ENCODE data around the gene EML4. TPM values are rescaled to one million over a fixed set of nuclear protein-coding genes. Genes with fewer than 3 reads are reported as not detected.
"Not testable (repeated sequence)": the region's sequence is repeated elsewhere in the genome, so short reads cannot be mapped to it uniquely, and the experiment has no call there.

Gene EML4, protein sequence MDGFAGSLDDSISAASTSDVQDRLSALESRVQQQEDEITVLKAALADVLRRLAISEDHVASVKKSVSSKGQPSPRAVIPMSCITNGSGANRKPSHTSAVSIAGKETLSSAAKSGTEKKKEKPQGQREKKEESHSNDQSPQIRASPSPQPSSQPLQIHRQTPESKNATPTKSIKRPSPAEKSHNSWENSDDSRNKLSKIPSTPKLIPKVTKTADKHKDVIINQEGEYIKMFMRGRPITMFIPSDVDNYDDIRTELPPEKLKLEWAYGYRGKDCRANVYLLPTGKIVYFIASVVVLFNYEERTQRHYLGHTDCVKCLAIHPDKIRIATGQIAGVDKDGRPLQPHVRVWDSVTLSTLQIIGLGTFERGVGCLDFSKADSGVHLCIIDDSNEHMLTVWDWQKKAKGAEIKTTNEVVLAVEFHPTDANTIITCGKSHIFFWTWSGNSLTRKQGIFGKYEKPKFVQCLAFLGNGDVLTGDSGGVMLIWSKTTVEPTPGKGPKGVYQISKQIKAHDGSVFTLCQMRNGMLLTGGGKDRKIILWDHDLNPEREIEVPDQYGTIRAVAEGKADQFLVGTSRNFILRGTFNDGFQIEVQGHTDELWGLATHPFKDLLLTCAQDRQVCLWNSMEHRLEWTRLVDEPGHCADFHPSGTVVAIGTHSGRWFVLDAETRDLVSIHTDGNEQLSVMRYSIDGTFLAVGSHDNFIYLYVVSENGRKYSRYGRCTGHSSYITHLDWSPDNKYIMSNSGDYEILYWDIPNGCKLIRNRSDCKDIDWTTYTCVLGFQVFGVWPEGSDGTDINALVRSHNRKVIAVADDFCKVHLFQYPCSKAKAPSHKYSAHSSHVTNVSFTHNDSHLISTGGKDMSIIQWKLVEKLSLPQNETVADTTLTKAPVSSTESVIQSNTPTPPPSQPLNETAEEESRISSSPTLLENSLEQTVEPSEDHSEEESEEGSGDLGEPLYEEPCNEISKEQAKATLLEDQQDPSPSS
- polyA plus RNA-seq (2011; rRNA removed) (60.2 and 81.0 TPM in 2 replicates), polyA minus RNA-seq (2011; rRNA and poly(A)+ RNA removed) (68.3 and 89.5 TPM in 2 replicates)

DNA sequence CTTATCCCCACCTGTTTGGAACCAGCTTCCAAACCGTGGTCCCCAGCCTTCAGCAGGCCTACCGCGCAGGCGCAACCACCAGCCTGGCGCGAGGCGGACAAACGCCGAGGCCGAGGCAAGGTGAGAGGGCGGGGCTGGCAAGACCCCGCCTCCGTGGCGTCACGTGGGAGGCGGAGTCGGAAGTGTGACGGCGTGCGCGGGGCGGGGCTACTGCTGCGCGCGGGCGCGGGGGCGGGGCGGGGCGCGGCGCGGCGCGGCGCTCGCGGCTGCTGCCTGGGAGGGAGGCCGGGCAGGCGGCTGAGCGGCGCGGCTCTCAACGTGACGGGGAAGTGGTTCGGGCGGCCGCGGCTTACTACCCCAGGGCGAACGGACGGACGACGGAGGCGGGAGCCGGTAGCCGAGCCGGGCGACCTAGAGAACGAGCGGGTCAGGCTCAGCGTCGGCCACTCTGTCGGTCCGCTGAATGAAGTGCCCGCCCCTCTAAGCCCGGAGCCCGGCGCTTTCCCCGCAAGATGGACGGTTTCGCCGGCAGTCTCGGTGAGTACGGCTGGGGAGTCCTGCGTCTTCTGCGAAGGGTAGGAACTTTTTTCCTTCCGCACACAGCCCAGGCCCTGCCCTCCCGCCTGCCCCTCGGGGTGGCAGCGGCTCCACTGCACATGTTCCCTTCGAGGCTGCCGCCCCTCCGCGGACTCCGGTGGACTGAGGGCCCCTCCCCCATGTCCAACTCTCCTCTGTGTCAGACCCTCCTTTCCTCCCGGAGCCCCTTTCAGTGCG is at the start of gene EML4:
TSS of gene EML4 (plus strand) at position 254 of the 774 bp plus-strand sequence. CDS start at position 513, 259 bp downstream.
- H3K9me3 ChIP-seq (ENCODE audit: control insufficient read depth, insufficient read depth, low read length), result peaks cover 5% of the 10 kb centered on the region; the same call in 1 of the 2 replicates
- peak; percentile 74 for DNase-seq (ENCODE audit: low read depth, low spot score)
- TF ChIP-seq CTCF (IDR thresholded peaks at IDR 0.05; ENCODE audit: low read depth, low read length), result no peak
- peak within 1 kb of the TSS; percentile 66 for H3K27ac ChIP-seq (ENCODE audit: low read depth, low read length)
- ChIA-PET POLR2A (no interaction called here), CTCF (no interaction called here)
- H3K27me3 ChIP-seq (ENCODE audit: control insufficient read depth, insufficient read depth, low read length), result no peaks in the 10 kb centered on the region
- H3K4me3 ChIP-seq (ENCODE audit: low read depth, low read length), result peak within 1 kb of the TSS; percentile 91

DNA sequence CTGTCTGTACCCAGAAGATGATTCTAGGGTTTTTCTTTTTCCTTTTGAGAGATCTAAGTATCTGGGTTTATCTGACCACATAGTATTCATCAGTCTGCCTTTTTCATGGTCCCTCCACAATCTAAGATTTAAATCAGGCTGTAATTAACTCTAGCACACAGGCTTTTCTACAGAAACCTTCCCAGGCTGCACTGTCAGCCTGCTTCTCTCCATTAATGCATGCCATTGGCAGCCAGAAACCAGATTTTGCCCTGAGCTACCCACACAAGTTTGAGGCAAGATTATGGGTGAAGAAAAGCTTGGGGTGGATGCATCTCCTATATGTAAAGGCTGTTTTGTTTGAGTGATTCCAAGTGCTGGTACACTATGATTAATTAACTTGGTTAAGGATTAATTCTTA is 45.7 kb upstream of the EML4 start:
- no peak for TF ChIP-seq CTCF (IDR thresholded peaks at IDR 0.05; ENCODE audit: low read depth, low read length)
- no peak overlapping the region for H3K27ac ChIP-seq (ENCODE audit: low read depth, low read length)
- no peak for DNase-seq (ENCODE audit: low read depth, low spot score)
- no peak overlapping the region for H3K4me3 ChIP-seq (ENCODE audit: low read depth, low read length)
- ChIA-PET POLR2A (no interaction called here), CTCF (interaction anchor here (1.1 kb wide), 1 partner anchor 27 kb away, joined by 8 read pairs; no protein-coding TSS in a partner anchor)
- no peaks in the 10 kb centered on the region for H3K9me3 ChIP-seq (ENCODE audit: control insufficient read depth, insufficient read depth, low read length)
- no peaks in the 10 kb centered on the region for H3K27me3 ChIP-seq (ENCODE audit: control insufficient read depth, insufficient read depth, low read length)

DNA sequence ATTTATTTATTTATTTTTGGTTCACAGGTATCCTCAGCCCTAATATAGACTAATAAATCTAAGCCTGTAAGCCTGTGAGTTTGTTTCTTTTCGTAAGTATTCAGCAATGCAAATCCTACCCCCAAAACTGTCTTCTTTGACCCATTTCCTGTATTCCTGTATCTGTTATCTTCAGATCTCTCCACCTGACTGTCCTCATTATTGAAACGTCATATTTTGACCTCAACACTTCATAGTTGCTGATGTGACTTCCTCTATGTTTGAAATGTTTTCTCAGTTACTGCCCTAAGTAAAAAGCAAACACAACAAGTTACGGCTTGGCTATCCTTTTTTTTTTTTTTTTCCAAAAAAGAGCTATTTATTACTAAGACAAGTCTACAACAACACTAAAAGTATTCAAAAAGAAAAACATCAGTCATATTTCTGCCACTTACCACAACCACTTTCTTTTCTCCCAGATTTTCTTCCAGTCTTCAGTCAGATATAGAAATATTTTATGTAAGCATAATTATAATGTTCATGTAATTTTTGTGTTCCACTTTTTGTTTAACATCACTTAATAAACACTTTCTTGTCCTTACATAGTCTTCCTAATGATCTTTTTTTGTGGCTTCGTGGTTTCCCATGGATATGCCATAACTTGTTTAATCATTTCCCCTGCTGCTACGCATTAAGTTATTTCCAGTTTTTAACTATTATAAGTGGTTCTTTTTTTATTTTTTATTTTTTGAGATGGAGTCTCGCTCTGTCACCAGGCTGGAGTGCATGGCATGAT is 45.0 kb upstream of the EML4 start:
- TF ChIP-seq CTCF (IDR thresholded peaks at IDR 0.05; ENCODE audit: low read depth, low read length), result no peak
- Histone ChIP-seq H3K27ac (ENCODE audit: low read depth, low read length) (no peak overlapping the region), H3K4me3 (ENCODE audit: low read depth, low read length) (no peak overlapping the region), H3K27me3 (ENCODE audit: control insufficient read depth, insufficient read depth, low read length) (no peaks in the 10 kb centered on the region), H3K9me3 (ENCODE audit: control insufficient read depth, insufficient read depth, low read length) (no peaks in the 10 kb centered on the region)
- ChIA-PET POLR2A (interaction anchor here (0.6 kb wide), 1 partner anchor 97 kb away, joined by 5 read pairs; no protein-coding TSS in a partner anchor), CTCF (interaction anchor here (0.6 to 1.1 kb wide), 2 partner anchors 28 to 1801 kb away, joined by 3 to 8 read pairs; no protein-coding TSS in a partner anchor)
- no peak for DNase-seq (ENCODE audit: low read depth, low spot score)

GRCh38 chr2:42125841-42126594 is 43.1 kb upstream of the EML4 start:
- Histone ChIP-seq H3K4me3 (ENCODE audit: low read depth, low read length) (no peak overlapping the region), H3K9me3 (ENCODE audit: control insufficient read depth, insufficient read depth, low read length) (no peaks in the 10 kb centered on the region), H3K27ac (ENCODE audit: low read depth, low read length) (no peak overlapping the region), H3K27me3 (ENCODE audit: control insufficient read depth, insufficient read depth, low read length) (no peaks in the 10 kb centered on the region)
- no peak for TF ChIP-seq CTCF (IDR thresholded peaks at IDR 0.05; ENCODE audit: low read depth, low read length)
- ChIA-PET POLR2A (interaction anchor here (1.1 kb wide), 1 partner anchor 13 kb away, joined by 3 read pairs; no protein-coding TSS in a partner anchor), CTCF (no interaction called here)
- DNase-seq (ENCODE audit: low read depth, low spot score), result no peak

GRCh38 chr2:42126873-42127272 is 42.3 kb upstream of the EML4 start:
- DNase-seq (ENCODE audit: low read depth, low spot score); CTCF ChIA-PET; H3K9me3 ChIP-seq (ENCODE audit: control insufficient read depth, insufficient read depth, low read length); H3K27ac ChIP-seq (ENCODE audit: low read depth, low read length); H3K27me3 ChIP-seq (ENCODE audit: control insufficient read depth, insufficient read depth, low read length); H3K4me3 ChIP-seq (ENCODE audit: low read depth, low read length): not testable (repeated sequence)
- POLR2A ChIA-PET, result interaction anchor here (1.1 kb wide), 1 partner anchor 12 kb away, joined by 3 read pairs; no protein-coding TSS in a partner anchor
